Activated naive CD8-positive, alpha-beta T cell treated with anti-CD3 and anti-CD28 coated beads for 36 hours (primary cell): ENCODE measurements around the gene KIF5B. TPM values are rescaled to one million over a fixed set of nuclear protein-coding genes. Genes with fewer than 3 reads are reported as not detected.
"Not testable (repeated sequence)": the region's sequence is repeated elsewhere in the genome, so short reads cannot be mapped to it uniquely, and the experiment has no call there.

Source experiments
- DNase-seq: peaks from one replicate; pipeline ENCODE4 v3.0.0; 2021
- H3K27ac Mint-ChIP-seq: one replicate; pipeline ENCODE4 v1.8.0; 2022; ENCODE audit warnings: mild to moderate bottlenecking, moderate library complexity, mixed read lengths
- H3K27me3 Mint-ChIP-seq: one replicate; pipeline ENCODE4 v1.8.0; 2022; ENCODE audit warnings: mild to moderate bottlenecking, mixed read lengths
- H3K36me3 Mint-ChIP-seq: one replicate; pipeline ENCODE4 v1.8.0; 2021; ENCODE audit warnings: mild to moderate bottlenecking, mixed read lengths
- H3K4me1 Mint-ChIP-seq: one replicate; pipeline ENCODE4 v1.8.0; 2021; ENCODE audit warnings: mixed read lengths
- H3K4me3 Mint-ChIP-seq: one replicate; pipeline ENCODE4 v1.8.0; 2022; ENCODE audit warnings: mild to moderate bottlenecking, moderate library complexity, mixed read lengths
- H3K9me3 Mint-ChIP-seq: one replicate; pipeline ENCODE4 v1.8.0; 2022; ENCODE audit warnings: mixed read lengths
- total RNA-seq, 2 experiments: library from RNA; stranded (reverse); gene quantifications; one replicate each; pipeline ENCODE4 v1.2.3, GENCODE V29; 2021

The KIF5B gene
- 10 to 100 TPM; 72.9 to 73.7 TPM for total RNA-seq

DNA sequence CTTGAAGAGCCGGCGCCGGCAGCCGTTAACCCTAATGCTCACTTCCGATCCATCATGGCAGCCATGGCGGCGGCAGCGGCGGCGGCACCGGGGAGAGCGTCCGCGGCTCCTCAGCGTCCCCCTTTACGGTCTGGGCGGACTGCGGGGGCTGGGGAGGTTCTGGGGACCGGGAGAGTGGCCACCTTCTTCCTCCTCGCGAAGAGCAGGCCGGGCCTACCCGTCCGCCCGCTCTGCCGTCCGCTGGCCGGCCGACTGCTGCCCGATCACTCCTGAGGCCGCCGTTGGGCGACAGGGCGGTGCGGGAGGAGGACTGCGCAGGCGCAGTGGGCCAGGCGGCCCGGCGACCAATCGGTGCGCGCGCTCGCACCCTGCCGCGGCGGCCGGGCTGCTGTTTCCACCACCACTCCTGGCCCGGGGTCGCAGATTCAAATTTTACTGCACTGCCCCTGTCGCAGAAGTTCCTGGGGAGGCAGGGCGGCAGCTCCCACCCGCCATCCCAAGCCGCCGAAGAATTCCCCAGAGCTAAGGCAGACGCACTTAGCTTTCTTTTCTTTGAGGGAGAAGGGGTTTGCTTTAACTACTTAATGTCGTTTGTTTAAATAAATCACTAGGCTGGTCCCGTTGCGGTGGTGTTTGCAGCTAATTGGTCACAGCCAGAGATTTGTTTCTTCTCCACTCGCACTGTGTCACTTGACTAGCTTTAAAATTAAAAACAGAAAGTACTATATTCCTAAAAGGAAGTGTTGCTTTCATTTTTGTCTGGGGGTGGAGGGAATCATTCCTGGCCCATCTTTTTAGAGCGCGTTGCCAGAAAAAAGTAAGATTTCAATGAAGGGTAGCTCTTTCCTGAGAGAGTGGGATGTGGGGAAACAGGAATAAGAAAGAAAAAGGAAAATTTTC is at the start of gene KIF5B:
Gene KIF5B, minus strand, starts transcription at position 290 of the 900 bp plus-strand sequence. CDS start 452 bp downstream, outside the sequence.
- Mint-ChIP-seq H3K27me3 (no peaks in the 10 kb centered on the region), H3K4me1 (peaks cover 34% of the 10 kb centered on the region), H3K9me3 (no peaks in the 10 kb centered on the region), H3K27ac (peak within 1 kb of the TSS; percentile 92), H3K36me3 (peaks cover 16% of the 10 kb centered on the region), H3K4me3 (peak within 1 kb of the TSS; percentile 98)
- DNase-seq = peak; percentile 92

DNA sequence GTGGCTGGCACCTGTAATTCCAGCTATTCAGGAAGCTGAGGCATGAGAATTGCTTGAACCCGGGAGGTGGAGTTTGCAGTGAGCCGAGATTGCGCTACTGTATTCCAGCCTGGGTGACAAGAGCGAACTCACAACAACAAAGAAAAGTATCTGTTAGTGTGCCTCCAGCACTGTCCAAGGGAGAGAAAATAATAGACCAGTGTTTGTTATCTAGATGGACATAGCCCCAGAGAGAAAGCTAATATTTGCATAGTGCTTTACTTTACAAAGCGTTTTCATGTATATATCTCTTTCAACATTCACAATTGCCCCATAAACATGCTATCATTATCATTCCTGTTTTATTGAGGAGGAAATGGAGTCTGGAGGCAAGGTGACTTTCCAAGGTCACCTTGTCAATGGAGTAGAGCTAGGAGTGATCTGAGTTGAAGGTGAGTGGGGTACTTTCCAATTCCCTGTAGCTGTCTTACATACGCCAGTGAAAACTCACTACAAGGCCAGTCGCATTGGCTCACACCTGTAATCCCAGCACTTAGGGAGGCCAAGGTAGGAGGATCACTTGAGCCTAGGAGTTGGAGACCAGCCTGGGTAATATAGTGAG is 49.7 kb upstream of the KIF5B start:
- H3K27me3 Mint-ChIP-seq = no peaks in the 10 kb centered on the region
- H3K36me3 Mint-ChIP-seq = no peaks in the 10 kb centered on the region
- no peaks in the 10 kb centered on the region for H3K9me3 Mint-ChIP-seq
- no peaks in the 10 kb centered on the region for H3K4me1 Mint-ChIP-seq
- DNase-seq = no peak
- H3K4me3 Mint-ChIP-seq = no peak overlapping the region
- H3K27ac Mint-ChIP-seq = no peak overlapping the region

DNA sequence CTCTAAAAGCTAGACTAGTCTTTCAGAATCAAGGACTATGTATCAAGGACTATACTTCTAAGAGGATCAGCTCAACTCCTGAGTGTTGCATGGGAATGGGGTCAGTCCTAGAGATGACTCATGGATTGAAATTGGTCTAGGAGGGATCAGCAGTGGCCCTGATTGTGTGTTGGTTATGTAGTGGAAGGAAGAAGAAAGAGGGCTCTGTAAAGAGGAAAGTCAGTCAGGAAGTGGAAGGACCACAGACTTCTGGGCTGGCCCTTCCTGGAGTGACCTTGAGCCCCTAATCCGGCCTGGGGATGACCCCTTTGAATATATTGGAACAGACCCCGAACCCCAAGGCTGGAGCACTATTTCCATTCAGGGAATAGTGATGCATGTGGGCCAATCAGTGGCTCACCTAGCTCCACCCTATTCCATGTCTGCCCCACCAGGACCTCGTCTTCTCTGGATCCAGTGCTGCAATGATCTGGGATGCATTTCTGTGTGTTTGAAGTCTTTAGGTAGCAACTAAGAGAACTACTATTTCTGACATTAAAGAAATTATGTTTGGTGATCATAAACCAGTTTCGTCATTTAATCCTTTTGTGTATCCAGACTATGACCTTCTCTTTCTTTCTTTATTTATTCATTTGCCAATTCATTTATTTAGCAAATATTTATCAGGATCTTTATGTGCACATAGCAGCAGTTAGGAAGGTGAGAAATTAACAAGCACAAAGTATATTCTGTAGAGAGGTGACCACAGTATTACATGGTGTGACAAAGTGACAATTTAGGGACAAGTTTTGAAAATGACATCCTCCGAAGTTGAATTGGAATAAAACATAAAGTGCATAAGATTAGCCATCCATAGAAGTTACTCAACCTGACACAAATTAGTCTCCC is 48.6 kb upstream of the KIF5B start:
- no peaks in the 10 kb centered on the region for H3K27me3 Mint-ChIP-seq
- H3K4me1 Mint-ChIP-seq = no peaks in the 10 kb centered on the region
- H3K9me3 Mint-ChIP-seq = no peaks in the 10 kb centered on the region
- H3K27ac Mint-ChIP-seq = no peak overlapping the region
- DNase-seq = no peak
- no peak overlapping the region for H3K4me3 Mint-ChIP-seq
- no peaks in the 10 kb centered on the region for H3K36me3 Mint-ChIP-seq

DNA sequence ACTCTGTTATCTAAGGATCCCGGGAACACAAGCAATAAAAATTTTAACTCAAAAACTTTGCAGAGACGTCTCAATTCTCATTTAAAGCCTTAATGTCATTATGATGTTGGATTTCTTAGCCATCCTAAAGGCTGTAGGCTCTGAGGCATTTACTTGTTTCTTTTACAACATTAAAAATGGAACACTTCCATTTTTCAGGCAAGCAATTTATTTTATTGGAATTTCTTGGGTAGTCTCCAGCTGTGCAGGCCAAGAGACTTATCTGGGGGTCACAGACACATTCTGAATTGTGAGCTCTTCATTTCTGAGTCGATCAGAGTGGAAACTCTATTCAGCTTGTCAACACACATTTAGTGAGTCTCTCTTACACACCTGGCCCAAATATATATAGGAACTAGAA is 48.0 kb upstream of the KIF5B start:
- Mint-ChIP-seq H3K36me3 (no peaks in the 10 kb centered on the region), H3K4me1 (no peaks in the 10 kb centered on the region), H3K4me3 (no peak overlapping the region), H3K27ac (no peak overlapping the region), H3K27me3 (no peaks in the 10 kb centered on the region), H3K9me3 (peaks cover 3% of the 10 kb centered on the region)
- DNase-seq = no peak

DNA sequence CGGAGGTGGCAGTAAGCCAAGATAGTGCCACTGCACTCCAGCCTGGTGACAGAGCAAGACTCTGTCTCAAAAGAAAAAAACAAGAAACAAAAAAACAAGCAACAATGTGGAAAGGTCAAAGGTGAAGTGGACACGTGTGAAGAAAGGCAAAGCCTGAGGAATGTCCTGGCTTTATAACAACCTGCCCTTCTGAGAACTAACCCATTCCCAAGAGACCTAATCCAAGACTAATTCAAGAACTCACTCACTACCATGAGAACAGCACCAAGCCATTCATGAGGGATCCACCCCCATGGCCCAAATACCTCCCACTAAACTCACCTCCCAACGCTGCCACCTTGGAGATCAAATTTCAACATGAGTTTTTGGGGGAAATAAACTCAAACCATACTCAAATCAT is 47.5 kb upstream of the KIF5B start:
- Mint-ChIP-seq H3K4me1 (no peaks in the 10 kb centered on the region), H3K9me3 (peaks cover 3% of the 10 kb centered on the region), H3K27me3 (no peaks in the 10 kb centered on the region), H3K27ac (no peak overlapping the region), H3K36me3 (no peaks in the 10 kb centered on the region), H3K4me3 (no peak overlapping the region)
- DNase-seq = no peak

DNA sequence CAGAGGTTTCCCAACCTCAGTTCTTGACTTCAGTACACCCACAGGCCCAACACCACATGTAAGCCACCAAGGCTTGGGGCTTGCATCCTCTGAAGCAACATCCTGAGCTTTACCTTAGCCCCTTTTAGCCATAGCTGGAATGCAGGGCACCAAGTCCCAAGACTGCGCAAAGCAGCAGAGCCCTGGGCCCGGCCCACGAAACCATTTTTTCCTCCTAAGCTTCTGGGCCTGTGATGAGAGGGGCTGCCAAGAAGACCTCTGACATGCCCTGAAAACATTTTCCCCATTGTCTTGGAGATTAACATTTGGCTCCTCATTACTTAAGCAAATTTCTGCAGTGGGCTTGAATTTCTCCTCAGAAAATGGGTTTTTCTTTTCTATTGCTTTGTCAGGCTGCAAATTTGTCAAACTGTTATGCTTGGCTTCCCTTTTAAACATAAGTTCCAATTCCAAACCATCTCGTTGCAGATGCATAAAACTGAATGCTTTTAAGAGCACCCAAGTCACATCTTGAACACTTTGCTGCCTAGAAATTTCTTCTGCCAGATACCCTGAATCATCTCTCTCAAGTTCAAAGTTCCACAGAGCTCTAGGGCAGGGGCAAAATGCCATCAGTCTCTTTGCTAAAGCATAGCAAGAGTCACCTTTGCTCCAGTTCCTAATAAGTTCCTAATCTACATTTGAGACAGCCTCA is 42.5 kb upstream of the KIF5B start:
- H3K36me3 Mint-ChIP-seq, DNase-seq, H3K9me3 Mint-ChIP-seq, H3K27ac Mint-ChIP-seq, H3K4me3 Mint-ChIP-seq, H3K27me3 Mint-ChIP-seq, H3K4me1 Mint-ChIP-seq: not testable (repeated sequence)

DNA sequence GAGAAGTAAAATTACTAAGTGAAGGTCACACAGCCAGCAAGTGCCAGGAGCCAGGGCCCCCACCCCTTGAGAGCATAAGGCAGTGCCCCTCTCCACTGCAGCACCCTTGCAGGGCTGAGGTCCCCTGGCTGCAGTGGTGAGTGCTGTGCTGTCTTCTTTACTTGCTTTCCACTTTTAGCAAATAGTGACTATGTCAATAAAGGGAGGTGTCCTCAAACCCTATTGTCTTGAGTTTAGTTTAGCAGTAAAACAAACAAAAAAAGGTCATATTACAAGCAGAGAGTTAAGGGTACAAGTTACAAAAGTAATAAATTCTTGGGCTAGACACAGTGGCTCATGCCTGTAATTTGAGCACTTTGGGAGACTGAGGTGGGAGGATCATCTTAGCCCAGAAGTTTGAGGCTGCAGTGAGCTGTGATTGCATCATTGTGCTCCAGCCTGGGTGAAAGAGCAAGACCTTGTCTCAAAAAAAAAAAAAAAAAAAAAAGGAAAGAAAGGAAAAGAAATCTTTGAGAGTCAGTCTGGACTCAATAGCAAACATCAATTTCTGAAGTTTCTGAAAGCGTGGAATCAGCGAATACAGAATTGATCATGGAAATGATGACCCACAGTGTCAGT is 39.0 kb upstream of the KIF5B start:
- no peak for DNase-seq
- Mint-ChIP-seq H3K4me3 (no peak overlapping the region), H3K27me3 (peaks cover 3% of the 10 kb centered on the region), H3K9me3 (peaks cover 5% of the 10 kb centered on the region), H3K27ac (no peak overlapping the region), H3K4me1 (no peaks in the 10 kb centered on the region), H3K36me3 (no peaks in the 10 kb centered on the region)

DNA sequence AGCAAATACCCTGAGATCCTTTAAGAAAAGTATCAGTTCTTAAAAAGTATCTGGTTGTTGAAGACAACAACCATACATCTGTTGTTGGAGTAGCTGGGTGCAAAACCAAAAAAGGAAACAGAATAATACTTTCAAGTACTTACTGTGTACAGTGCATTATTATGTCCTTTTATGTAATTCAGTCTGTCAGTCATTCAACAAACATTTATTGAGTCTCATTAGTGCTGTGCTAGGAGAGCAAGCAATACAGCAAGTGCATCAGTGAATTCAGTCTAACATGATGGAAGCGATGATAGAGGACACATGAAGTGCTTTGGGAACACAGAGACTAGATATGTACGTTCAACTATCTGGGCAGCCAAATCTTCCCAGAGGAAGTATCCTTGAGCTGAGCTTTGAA is 37.4 kb upstream of the KIF5B start:
- H3K9me3 Mint-ChIP-seq = peaks cover 2% of the 10 kb centered on the region
- no peak for DNase-seq
- H3K4me3 Mint-ChIP-seq = no peak overlapping the region
- no peak overlapping the region for H3K27ac Mint-ChIP-seq
- no peaks in the 10 kb centered on the region for H3K4me1 Mint-ChIP-seq
- peaks cover 3% of the 10 kb centered on the region for H3K27me3 Mint-ChIP-seq
- no peaks in the 10 kb centered on the region for H3K36me3 Mint-ChIP-seq

DNA sequence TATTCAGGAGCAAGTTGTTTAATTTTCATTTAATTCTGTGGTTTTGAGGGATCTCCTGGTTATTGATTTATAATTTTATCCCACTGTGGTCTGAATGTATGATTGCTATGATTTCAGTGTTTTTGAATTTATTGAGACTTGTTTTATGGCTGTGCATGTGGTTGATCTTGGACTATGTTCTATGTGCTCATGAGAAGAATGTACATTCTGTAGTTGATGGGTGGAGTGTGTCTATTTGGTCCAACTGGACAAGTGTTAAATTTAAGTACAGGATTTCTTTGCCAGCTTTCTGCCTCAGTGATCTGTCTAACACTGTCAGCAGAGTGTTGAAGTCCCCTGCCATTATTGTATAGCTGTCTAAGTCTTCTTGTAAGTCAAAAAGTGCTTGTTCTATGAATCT is 34.8 kb upstream of the KIF5B start:
- Mint-ChIP-seq H3K36me3 (no peaks in the 10 kb centered on the region), H3K4me1 (no peaks in the 10 kb centered on the region), H3K27me3 (peaks cover 3% of the 10 kb centered on the region), H3K9me3 (no peaks in the 10 kb centered on the region), H3K27ac (no peak overlapping the region), H3K4me3 (no peak overlapping the region)
- DNase-seq = no peak

DNA sequence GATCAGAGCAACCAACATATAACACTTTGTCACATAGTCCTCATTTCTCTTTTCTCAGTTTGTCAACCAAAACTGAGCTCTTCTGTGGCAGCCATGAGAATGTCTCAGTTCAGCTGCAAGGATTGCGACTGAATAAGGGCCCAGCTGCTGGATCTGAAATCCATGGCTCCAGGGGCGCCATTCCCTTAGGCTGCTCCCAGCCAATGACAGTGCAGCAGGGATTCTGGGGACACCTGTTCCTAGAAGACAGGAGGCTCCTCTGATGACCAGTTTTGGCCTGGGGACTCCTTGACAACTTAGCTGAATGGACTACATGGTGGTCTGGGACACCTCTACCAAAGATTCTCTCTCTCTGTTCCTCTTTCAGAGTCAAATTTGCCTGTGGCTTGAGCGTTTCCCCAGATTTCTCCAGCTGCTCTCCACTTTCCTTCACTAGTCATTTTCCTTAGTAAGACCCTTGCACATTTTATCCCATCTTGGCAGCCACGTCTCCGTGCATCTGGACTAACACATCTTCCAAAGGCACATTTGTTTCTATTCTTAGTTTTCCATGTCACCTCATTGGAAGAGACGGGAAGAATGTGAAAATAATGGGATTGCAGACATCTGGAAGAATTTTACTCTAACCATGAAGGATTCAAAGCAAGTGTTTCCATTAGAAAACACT is 28.1 kb upstream of the KIF5B start:
- Mint-ChIP-seq H3K4me1 (no peaks in the 10 kb centered on the region), H3K36me3 (no peaks in the 10 kb centered on the region), H3K27ac (no peak overlapping the region), H3K4me3 (no peak overlapping the region), H3K27me3 (no peaks in the 10 kb centered on the region), H3K9me3 (no peaks in the 10 kb centered on the region)
- no peak for DNase-seq

DNA sequence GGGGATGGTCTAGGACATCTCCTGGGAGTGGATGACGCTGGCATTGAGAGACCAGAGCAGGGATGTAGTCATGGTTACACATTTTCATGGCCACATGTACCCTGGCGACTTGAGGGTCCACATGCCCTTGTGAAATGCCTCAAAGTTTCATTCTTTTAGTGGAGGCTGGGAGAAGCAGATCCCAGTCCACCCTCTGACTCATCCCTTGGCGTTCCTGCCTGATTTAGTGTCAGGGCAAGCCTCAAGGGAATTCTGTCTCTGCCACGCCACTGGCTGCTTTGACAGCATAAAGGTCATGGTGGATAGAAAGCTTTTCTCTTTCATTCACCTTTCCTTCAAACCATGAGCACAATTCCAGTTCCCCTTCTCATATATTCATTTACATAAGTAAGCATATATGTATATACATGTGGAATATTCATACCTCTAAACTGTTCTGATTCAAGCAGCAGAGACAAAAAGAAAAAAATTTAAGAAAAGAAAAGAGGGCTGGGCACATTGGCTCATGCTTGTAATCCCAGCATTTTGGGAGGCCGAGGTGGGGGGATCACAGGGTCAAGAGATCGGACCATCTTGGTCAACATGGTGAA is 21.8 kb upstream of the KIF5B start:
- Mint-ChIP-seq H3K27me3 (no peaks in the 10 kb centered on the region), H3K9me3 (no peaks in the 10 kb centered on the region), H3K4me3 (no peak overlapping the region), H3K36me3 (no peaks in the 10 kb centered on the region), H3K27ac (no peak overlapping the region), H3K4me1 (no peaks in the 10 kb centered on the region)
- DNase-seq = no peak

DNA sequence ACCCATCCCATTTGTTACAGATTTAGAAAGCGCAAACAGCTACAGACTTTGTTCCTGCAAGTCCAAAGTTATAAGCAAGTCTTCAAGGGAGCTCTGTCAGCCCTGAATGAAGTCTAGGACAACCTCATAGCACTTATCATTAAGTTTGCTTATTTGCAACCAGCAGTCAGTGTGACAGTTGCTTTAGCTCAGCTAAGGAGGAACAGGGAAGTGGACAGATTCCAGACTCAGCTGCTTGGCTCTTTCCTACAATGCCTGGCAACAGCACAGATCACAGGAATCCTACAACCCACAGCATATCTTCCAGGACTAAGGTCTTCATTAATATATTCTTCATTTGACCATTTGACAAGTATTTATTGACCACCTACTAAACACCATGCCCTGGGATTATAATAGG is 17.4 kb upstream of the KIF5B start:
- Mint-ChIP-seq H3K27ac (no peak overlapping the region), H3K4me3 (no peak overlapping the region), H3K9me3 (no peaks in the 10 kb centered on the region), H3K4me1 (no peaks in the 10 kb centered on the region), H3K36me3 (no peaks in the 10 kb centered on the region), H3K27me3 (no peaks in the 10 kb centered on the region)
- DNase-seq = no peak

DNA sequence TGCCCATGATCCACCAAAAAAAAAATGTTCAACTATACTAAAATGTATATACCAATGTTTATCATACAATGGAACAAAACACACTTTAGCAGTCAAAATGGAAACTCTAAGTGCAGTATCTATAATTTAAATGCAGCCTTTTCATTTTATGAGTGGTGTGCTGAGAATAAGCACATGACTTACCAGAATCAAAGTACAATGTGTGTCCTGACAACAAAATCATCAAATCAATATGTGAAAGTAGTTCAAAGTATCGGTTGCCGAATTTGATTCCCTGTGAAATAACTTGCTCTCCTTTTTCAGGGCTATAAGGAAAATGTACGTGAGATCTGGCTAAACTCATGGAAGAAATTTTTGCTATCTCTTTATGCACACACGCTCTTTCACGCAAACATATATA is 16.9 kb upstream of the KIF5B start:
- DNase-seq = no peak
- no peaks in the 10 kb centered on the region for H3K9me3 Mint-ChIP-seq
- H3K36me3 Mint-ChIP-seq = no peaks in the 10 kb centered on the region
- no peak overlapping the region for H3K4me3 Mint-ChIP-seq
- H3K27me3 Mint-ChIP-seq = no peaks in the 10 kb centered on the region
- H3K4me1 Mint-ChIP-seq = no peaks in the 10 kb centered on the region
- H3K27ac Mint-ChIP-seq = no peak overlapping the region
